IPS-20b (cell line): Measurements from ENCODE around the gene LLGL1.
A peak's percentile ranks its signal among the peaks of the same experiment; 100 is the strongest.

ENCODE experiments used
- H3K27ac ChIP-seq: one replicate; pipeline ENCODE4 v1.5.1; 2013; ENCODE audit warnings: low read length
- H3K27me3 ChIP-seq: 2 replicates; pipeline ENCODE4 v1.6.1; 2013; ENCODE audit warnings: mild to moderate bottlenecking, low read length, inconsistent platforms; ENCODE audit not compliant: insufficient read depth
- H3K36me3 ChIP-seq: 2 replicates; pipeline ENCODE4 v1.6.1; 2013; ENCODE audit warnings: low read depth, mild to moderate bottlenecking, inconsistent platforms, low read length, moderate library complexity; ENCODE audit not compliant: insufficient read depth
- H3K4me1 ChIP-seq: 2 replicates; pipeline ENCODE4 v1.6.1; 2013; ENCODE audit warnings: mild to moderate bottlenecking, control low read depth, inconsistent platforms, low read length, moderate library complexity; ENCODE audit not compliant: insufficient read depth
- H3K4me3 ChIP-seq: 2 replicates; pipeline ENCODE4 v1.5.1; 2013; ENCODE audit warnings: mild to moderate bottlenecking, low read length, inconsistent platforms
- H3K9ac ChIP-seq: 2 replicates; pipeline ENCODE4 v1.6.1; 2013; ENCODE audit warnings: low read depth, mild to moderate bottlenecking, inconsistent platforms, low read length, moderate library complexity
- H3K9me3 ChIP-seq: 2 replicates; pipeline ENCODE4 v1.6.1; 2013; ENCODE audit warnings: mild to moderate bottlenecking, low read depth, low read length, inconsistent platforms; ENCODE audit not compliant: insufficient read depth

The LLGL1 gene

GRCh38 chr17:18184143-18185031 lies 41.0 kb upstream of the LLGL1 start:
- H3K27me3 ChIP-seq = no peaks in the 10 kb centered on the region
- H3K9ac ChIP-seq = peak overlapping the region; percentile 94
- H3K9me3 ChIP-seq = no peaks in the 10 kb centered on the region
- H3K4me3 ChIP-seq = peak overlapping the region; percentile 88
- no peak overlapping the region for H3K27ac ChIP-seq
- H3K36me3 ChIP-seq = peaks cover 32% of the 10 kb centered on the region
- H3K4me1 ChIP-seq = peaks cover 14% of the 10 kb centered on the region

GRCh38 chr17:18185391-18185790 lies 40.0 kb upstream of the LLGL1 start:
- peaks cover 37% of the 10 kb centered on the region for H3K36me3 ChIP-seq
- no peaks in the 10 kb centered on the region for H3K27me3 ChIP-seq
- H3K9ac ChIP-seq = peak overlapping the region; percentile 94; the same call in 1 of the 2 replicates
- H3K4me3 ChIP-seq = peak overlapping the region; percentile 88
- no peak overlapping the region for H3K27ac ChIP-seq
- peaks cover 14% of the 10 kb centered on the region for H3K4me1 ChIP-seq
- no peaks in the 10 kb centered on the region for H3K9me3 ChIP-seq

- peaks cover 14% of the 10 kb centered on the region for H3K4me1 ChIP-seq
- no peaks in the 10 kb centered on the region for H3K27me3 ChIP-seq
- peaks cover 37% of the 10 kb centered on the region for H3K36me3 ChIP-seq
- H3K9ac ChIP-seq = peak overlapping the region; percentile 94; the same call in 1 of the 2 replicates
- peak overlapping the region; percentile 88 for H3K4me3 ChIP-seq
- no peak overlapping the region for H3K27ac ChIP-seq
- no peaks in the 10 kb centered on the region for H3K9me3 ChIP-seq
Measured at GRCh38 chr17:18185832-18186626, 39.4 kb upstream of the LLGL1 start.

GRCh38 chr17:18186627-18186982 lies 38.8 kb upstream of the LLGL1 start:
- Histone ChIP-seq H3K9ac (peak overlapping the region; percentile 94; the same call in 1 of the 2 replicates), H3K4me1 (peaks cover 14% of the 10 kb centered on the region), H3K9me3 (no peaks in the 10 kb centered on the region), H3K27me3 (no peaks in the 10 kb centered on the region), H3K36me3 (peaks cover 37% of the 10 kb centered on the region), H3K4me3 (peak overlapping the region; percentile 88), H3K27ac (no peak overlapping the region)

- no peaks in the 10 kb centered on the region for H3K27me3 ChIP-seq
- peak overlapping the region; percentile 94; the same call in 1 of the 2 replicates for H3K9ac ChIP-seq
- H3K36me3 ChIP-seq = peaks cover 37% of the 10 kb centered on the region
- H3K27ac ChIP-seq = no peak overlapping the region
- peaks cover 14% of the 10 kb centered on the region for H3K4me1 ChIP-seq
- H3K9me3 ChIP-seq = no peaks in the 10 kb centered on the region
- peak overlapping the region; percentile 88 for H3K4me3 ChIP-seq
Measured at GRCh38 chr17:18187226-18187625, 38.2 kb upstream of the LLGL1 start.

GRCh38 chr17:18187821-18188761 lies 37.3 kb upstream of the LLGL1 start:
- peaks cover 37% of the 10 kb centered on the region for H3K36me3 ChIP-seq
- H3K27ac ChIP-seq = no peak overlapping the region
- no peak overlapping the region for H3K9ac ChIP-seq
- 0 out of 2 replicates have a peak overlapping the region, but pooled peaks have one; percentile 88 for H3K4me3 ChIP-seq
- H3K4me1 ChIP-seq = peaks cover 12% of the 10 kb centered on the region
- no peaks in the 10 kb centered on the region for H3K9me3 ChIP-seq
- H3K27me3 ChIP-seq = no peaks in the 10 kb centered on the region

GRCh38 chr17:18190628-18191235 lies 34.7 kb upstream of the LLGL1 start:
- Histone ChIP-seq H3K4me3 (no peak overlapping the region), H3K27ac (no peak overlapping the region), H3K4me1 (peaks cover 6% of the 10 kb centered on the region), H3K27me3 (no peaks in the 10 kb centered on the region), H3K9ac (no peak overlapping the region), H3K36me3 (peaks cover 51% of the 10 kb centered on the region), H3K9me3 (no peaks in the 10 kb centered on the region)

GRCh38 chr17:18191236-18191667 lies 34.2 kb upstream of the LLGL1 start:
- Histone ChIP-seq H3K9ac (no peak overlapping the region), H3K4me1 (peaks cover 1% of the 10 kb centered on the region; the same call in 1 of the 2 replicates), H3K4me3 (no peak overlapping the region), H3K27me3 (no peaks in the 10 kb centered on the region), H3K9me3 (no peaks in the 10 kb centered on the region), H3K27ac (no peak overlapping the region), H3K36me3 (peaks cover 51% of the 10 kb centered on the region)

- no peak overlapping the region for H3K9ac ChIP-seq
- no peak overlapping the region for H3K27ac ChIP-seq
- H3K4me1 ChIP-seq = no peaks in the 10 kb centered on the region
- H3K36me3 ChIP-seq = peaks cover 51% of the 10 kb centered on the region
- no peak overlapping the region for H3K4me3 ChIP-seq
- H3K9me3 ChIP-seq = no peaks in the 10 kb centered on the region
- no peaks in the 10 kb centered on the region for H3K27me3 ChIP-seq
Measured at GRCh38 chr17:18191967-18192366, 33.5 kb upstream of the LLGL1 start.

GRCh38 chr17:18194394-18194793 lies 31.0 kb upstream of the LLGL1 start:
- Histone ChIP-seq H3K27ac (no peak overlapping the region), H3K36me3 (peaks cover 56% of the 10 kb centered on the region), H3K9ac (no peak overlapping the region), H3K4me3 (no peak overlapping the region), H3K4me1 (no peaks in the 10 kb centered on the region), H3K27me3 (no peaks in the 10 kb centered on the region), H3K9me3 (no peaks in the 10 kb centered on the region)

- H3K36me3 ChIP-seq = peaks cover 56% of the 10 kb centered on the region
Measured at GRCh38 chr17:18194804-18195203, 30.6 kb upstream of the LLGL1 start.

More at GRCh38 chr17:18194804-18195203, 30.6 kb upstream of the LLGL1 start:
- Histone ChIP-seq H3K27ac (no peak overlapping the region), H3K4me3 (no peak overlapping the region), H3K9ac (no peak overlapping the region), H3K9me3 (no peaks in the 10 kb centered on the region), H3K27me3 (no peaks in the 10 kb centered on the region), H3K4me1 (no peaks in the 10 kb centered on the region)
